NCI-H524 treated with DMSO at 0.1 percent for 48 hours (cell line): ENCODE results near the gene ERC2.

Experiments used
- DNase-seq: peaks from one replicate; lab custom pipeline; 2025; lab: John Stamatoyannopoulos, UW

Gene ERC2

GRCh38 chr3:55645422-55645821 is 822.8 kb downstream of the ERC2 start:
- DNase-seq, result no peak

GRCh38 chr3:55643283-55643682 is 825.0 kb downstream of the ERC2 start:
- DNase-seq, result no peak

DNA sequence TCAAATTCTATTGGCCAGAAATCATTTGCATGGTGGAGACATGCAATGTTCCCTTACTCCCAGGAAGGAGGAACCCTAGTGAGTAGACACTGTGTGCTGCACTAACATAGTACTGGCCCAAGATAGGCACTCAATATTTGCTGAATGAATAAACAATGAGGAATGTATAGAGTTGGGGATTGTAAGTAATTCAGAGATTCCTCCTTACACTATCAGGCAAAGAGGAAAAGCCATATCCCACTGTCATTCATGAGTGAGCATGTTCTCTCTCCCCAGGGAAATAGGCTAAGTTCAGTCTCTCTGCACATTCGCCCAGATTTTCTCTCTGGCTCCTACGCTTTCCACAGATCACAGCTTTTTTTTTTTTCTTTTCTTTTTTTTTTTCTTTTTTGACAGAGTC is 826.3 kb downstream of the ERC2 start:
- no peak for DNase-seq

- no peak for DNase-seq
Observed at GRCh38 chr3:55639896-55640765, 828.1 kb downstream of the ERC2 start.

DNA sequence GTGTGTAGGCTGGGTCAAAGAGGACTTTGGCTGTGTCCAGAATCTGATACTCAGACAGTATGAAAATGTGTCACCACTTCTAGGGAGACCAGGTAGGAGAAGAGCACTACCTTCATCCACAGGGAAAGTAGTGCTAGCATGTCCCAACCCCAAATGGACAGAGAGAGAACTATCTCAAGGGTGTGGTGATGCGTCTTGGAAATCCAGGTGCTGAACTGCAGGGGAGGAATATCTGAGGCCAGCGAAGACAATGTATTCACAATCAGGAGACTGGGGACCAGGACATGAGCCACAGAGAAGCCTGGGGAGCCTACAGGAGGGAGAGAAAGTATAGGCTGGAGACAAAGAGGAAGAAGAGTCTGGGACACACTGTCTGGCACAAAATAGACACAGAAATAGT is 829.1 kb downstream of the ERC2 start:
- DNase-seq, result no peak

GRCh38 chr3:55637906-55638638 is 830.2 kb downstream of the ERC2 start:
- no peak for DNase-seq

GRCh38 chr3:55636300-55637195 is 831.7 kb downstream of the ERC2 start:
- no peak for DNase-seq

- DNase-seq, result no peak
Observed at GRCh38 chr3:55634345-55634744, 833.9 kb downstream of the ERC2 start.

DNA sequence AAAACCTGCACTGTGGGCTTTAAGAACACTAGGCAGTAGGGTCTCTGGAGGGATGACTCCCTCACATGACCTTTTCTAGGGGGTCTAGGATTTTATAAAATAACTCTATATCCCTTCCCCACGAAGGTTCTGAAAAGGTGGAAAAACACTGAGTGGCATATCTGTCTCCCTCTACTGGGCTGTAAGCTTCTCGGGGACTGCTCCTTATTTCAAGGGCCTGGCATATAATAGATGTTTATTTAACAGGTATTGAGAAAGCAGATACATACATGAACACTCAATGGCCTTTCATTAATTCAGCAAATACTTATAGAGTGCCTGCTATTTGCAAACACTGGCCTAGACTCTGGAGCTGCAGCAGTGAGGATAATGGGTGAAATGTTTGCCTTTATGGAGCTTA is 834.9 kb downstream of the ERC2 start:
- no peak for DNase-seq

- DNase-seq, result no peak
Observed at GRCh38 chr3:55631766-55632331, 836.4 kb downstream of the ERC2 start.

DNA sequence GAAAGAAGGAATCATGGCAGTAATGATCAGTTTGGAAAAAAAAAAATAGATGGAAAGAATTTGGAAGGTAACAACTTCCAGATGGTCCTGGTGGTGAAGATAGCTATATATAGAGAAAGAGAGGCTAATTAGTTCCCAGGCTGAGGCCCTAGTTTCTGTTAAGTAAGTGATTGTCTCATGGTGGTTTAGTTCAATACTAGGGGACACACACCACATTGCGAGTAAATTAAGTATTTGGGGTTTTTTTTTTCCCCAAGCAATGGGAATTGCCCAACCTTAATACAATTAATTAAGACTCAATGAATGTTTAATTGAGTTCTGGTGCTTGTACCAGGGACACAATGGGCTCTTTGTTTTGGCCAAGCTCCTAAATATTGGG is 837.4 kb downstream of the ERC2 start:
- no peak for DNase-seq

DNA sequence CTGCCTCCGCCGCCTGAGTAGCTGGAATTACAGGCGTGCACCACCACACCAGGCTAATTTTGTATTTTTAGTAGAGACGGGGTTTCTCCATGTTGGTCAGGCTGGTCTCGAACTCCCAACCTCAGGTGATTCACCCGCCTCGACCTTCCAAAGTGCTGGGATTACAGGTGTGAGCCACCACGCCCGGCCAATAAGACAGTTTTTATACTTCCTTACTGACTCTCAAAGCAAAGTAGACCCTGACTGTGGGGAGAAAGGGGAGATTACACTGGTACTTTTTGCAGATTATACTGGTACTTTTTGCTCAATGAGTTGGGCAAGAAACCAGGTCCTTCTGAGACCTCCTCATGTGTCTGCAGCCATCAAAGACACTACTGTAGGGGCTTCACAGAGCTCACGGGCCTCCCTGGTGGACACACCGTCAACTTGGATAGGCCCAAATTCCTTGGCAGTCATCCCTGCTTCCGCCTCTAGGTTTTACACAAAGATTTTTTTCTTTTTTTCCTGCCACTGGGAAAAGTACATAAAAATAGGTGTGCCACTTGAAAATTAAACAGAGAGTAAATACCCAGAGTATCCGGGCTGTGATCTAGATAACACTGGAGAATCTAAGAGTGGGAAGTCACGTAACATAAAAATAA is 837.9 kb downstream of the ERC2 start:
- DNase-seq, result no peak

GRCh38 chr3:55629432-55629831 is 838.8 kb downstream of the ERC2 start:
- DNase-seq, result no peak

- DNase-seq, result no peak
Observed at GRCh38 chr3:55626279-55626665, 842.0 kb downstream of the ERC2 start.

DNA sequence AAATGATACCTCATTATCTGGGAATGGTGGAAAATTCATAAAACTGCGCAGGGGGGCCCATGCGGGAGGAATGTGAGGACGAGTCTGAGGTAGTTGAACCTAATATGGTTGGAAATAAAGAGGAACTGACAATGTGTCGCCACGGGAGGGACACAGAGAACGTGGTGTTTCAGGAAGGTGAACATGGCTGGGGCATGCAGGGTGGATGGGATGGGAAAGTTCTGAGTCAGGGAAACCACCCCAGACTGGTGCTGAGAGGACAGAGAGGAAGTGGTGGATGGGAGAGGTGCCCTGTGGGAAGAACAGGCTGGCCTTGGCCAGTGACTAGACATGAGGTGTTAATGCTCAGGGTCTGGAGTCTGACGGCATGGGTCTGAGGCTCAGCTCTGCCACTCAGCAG is 844.0 kb downstream of the ERC2 start:
- DNase-seq, result no peak

- DNase-seq, result no peak
Observed at GRCh38 chr3:55623786-55624185, 844.5 kb downstream of the ERC2 start.

DNA sequence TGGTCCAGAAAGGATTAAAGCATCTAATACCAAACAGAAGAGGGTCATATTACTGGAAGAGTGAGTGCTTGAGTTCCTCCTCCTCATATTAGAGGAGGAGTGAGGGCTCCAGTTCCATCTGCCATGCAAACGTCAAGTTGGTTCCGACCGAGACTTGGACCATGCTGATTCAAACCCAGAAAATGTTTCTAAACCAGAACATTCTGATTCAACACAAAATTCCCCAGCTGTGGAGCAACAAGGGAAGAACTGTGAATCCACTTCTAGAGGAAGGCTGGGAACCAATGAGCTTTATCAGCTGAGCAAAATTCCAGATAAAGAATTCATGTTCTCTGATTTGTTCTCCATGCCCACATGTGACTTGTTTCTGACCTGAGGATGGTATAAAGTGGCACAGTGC is 845.5 kb downstream of the ERC2 start:
- DNase-seq, result no peak

DNA sequence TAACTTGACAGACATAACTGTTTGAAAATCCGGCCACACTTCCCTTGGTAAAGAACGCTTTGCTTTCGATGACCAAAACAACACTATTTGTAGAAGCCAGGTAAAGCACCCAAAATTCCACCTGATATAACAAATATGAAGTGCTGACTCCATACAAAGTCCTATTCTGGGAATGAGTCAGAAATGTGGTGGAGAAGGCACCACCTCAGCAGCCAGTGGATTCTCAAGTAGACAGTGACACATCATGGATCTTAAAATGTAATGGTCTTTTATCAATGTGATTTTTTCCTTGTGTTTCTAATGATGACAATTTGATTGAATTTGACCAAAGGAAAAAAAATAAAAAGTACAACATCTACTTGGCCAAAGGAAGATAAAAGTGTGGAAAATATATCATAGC is 846.2 kb downstream of the ERC2 start:
- DNase-seq, result no peak

DNA sequence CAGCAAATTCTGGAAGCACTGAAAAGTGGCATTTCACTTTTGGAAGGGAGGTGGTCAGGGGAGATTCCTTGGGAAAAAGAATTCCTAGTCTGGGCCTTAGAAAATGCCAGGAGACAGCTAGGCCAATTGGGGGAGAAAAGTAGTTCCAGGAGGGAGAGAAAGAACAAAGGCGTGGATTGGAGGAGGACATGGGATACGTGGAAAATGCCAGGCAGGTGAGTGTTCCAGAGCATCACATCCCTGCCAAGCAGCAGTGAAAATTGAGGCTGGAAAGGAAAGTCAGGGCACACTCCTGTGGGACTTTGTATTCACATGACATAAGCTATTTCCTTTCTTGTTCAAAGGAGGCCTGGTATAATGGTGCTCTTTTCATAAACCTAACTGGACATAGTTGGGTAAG is 846.6 kb downstream of the ERC2 start:
- DNase-seq, result no peak

DNA sequence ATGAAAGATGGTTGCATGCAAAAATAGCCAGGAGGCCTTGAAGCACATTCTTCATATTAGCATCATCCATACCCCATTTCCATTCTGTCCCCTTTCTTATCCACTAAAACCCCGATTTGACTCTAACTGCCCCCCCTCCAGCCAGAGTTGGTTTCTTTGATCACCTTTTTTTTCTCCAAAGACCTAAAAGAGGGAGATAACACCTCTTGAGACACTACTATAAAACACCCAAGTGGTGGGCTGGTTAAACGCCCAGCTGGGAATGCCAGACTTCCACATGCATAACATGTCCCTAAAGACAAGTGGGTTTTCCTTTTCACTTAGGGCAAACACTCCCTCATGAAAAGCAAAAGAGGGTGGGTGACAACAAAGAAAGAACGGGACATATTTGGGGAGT is 847.2 kb downstream of the ERC2 start:
- no peak for DNase-seq

DNA sequence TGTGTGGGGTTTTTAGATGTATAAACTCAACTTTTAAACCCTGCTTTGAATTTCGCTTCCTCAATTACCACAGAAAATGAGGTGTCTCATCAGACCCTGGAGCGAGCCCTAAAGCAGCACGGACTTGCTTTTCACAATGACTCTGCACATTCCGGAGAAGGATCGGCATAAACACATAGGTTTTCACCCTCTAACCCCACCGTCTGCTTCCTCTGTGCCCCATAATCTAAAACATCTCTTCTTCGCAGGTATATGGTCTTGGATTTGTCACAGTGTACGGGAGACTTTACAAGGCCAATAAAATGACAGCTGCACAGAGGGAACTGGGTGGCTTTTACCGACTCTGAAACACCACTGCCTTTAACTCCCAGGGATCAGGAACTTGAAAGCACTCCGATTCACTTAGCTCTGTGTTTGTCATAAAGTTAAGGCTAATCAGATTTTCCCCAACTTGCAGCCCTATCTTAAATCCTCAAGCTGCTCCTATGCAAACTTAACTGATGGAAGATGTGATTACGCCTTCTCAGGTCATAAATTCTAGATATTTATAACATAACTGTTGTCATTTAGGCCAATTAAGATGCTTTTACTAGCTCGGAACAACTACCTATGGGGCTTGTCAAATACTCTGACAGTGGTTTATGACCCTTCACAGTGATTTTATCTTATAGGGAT is 847.8 kb downstream of the ERC2 start:
- no peak for DNase-seq
